ENCODE results near the gene LRIG3.
"Not testable (repeated sequence)": the region's sequence is repeated elsewhere in the genome, so short reads cannot be mapped to it uniquely, and the experiment has no call there.

The LRIG3 gene

GRCh38 chr12:58896278-58896677 is 24.0 kb downstream of the LRIG3 start:
- DNase-seq: no peak

DNA sequence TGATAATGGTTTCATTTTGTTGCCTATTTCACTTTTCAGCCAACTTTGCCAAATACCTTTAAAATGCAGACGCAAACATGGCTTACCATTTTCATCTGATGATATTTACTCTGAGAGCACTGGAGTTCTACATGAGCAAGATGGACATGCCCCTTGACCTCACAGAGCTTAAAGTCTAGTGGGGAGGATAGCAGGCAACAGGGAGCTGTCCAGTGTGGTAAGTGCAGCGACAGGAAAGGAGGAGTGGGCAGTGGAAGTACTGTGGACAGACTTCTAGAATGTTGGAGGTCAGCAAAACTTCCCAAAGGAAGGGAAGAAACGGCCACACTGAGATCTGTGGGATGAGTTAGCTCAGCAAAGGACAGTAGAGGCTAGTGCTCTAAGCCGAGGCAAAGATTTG is 25.3 kb downstream of the LRIG3 start:
- DNase-seq: no peak

DNA sequence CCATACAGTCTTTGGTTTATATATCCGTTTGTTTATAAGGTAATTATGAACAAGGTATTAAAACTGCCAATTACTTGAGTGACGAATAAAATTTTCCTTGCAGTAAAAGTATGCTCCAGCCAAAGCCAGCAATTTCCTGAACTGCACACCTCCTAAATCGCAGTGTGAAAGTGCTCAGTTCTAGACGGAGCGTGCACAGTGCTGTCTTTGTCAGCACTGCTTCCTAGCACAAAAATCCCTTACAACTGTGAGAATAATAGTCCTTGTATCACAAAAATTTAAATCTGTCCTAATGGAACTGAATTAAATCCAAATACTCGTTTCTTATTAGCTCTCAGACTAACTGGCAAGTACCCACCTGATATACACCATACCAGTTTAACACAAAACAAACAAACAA is 26.3 kb downstream of the LRIG3 start:
- no peak for DNase-seq

- no peak for DNase-seq
Measured at GRCh38 chr12:58893495-58893894, 26.8 kb downstream of the LRIG3 start.

GRCh38 chr12:58889557-58889956 is 30.7 kb downstream of the LRIG3 start:
- no peak for DNase-seq

DNA sequence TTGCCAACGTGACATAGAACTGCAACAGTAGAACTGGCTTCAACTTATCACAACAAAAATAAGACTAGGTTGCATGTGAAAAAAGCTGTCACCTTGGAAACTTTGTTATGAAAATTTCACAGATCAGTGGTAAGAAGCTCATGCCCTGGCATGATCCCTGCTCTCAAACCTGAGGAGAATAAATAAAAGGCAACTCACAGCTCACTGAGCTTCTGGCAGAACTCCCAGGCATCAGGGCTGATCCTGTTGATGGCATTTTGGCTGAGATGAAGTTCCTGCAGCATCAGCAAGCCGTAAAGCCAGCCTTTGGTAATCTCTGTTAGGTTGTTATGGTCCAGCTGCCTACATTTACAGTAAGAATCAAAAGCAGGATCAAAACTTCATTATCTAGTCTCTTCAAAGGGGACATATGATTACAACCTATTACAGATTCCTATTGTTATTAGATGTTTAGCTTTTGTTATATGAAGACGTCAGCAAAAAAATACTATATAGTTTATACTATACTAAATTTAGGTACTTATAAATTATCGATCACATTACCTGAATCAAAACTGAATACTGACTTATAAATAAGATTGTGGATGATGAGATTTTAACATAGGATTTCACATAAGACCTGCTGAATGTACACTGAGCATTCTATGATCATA is 32.0 kb downstream of the LRIG3 start:
- DNase-seq: no peak

- DNase-seq: no peak
Measured at GRCh38 chr12:58887068-58887467, 33.2 kb downstream of the LRIG3 start.

DNA sequence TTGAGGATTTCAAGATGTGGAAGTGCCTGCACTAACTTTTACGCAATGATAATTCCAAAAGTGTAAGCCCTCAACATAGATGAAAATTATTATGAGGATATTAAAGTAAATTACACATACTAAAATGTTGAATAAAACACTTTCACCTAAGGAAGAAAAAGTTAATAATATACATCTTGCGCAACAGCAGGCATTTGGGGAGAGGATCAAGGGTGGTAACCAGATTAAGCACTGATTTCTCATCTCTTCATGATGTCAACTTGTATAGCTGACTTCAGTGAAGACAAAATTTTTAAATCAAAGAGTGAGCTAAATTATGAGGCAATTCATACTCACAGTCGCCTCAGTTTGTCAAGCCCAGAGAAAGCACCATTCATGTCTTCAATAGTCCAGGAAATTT is 33.8 kb downstream of the LRIG3 start:
- no peak for DNase-seq

DNA sequence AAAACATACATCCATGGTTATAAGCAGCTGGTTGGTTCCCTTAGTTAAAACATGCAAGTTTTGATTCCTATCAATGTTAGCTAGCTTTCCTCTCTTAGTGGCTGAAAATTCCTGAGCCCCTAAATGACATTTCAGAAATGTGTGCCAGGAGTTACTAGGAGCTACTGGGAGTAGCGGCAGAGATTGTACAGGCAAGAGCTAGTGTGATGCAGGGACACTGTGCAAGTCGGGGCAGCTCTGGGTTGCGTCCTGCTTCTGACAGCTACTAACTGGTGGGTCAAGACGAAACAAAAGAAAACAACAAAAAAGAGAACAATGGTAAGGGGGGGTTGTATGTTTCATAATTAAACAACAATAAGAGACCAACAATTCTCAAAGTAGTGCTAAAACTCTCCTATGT is 35.4 kb downstream of the LRIG3 start:
- no peak for DNase-seq

DNA sequence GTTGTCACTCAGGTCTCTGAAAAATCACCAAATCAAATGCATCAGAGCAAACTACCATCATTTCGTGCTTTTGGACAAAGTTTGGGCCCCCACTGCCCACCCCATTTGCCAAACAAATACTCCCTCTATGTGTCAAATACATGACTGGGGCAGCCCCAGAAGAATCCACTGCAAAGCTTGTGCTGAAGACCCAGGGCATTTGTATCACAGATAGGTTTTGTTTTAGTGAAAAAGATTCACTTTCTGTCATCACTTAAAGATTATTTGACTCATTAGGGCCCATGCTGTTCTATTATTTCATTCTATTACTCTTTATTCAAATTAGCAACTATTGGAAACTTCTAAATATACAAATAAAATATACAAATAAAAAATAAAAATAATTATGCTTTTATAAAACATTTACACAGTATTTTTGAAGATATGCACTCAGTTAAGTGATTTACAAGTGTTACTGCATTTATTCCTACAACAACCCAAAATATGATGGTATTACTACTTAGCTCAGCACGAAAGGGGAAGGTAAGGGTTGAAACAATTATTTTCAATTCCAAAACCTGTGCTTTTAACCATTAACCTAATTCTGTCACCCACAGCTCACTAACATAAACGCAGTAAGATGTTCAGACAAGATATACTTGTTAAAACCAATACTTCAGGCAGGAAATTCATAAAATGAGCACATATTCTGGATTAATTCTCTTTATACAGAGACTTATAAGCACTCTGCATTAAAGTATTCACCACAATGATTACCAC is 36.5 kb downstream of the LRIG3 start:
- no peak for DNase-seq

DNA sequence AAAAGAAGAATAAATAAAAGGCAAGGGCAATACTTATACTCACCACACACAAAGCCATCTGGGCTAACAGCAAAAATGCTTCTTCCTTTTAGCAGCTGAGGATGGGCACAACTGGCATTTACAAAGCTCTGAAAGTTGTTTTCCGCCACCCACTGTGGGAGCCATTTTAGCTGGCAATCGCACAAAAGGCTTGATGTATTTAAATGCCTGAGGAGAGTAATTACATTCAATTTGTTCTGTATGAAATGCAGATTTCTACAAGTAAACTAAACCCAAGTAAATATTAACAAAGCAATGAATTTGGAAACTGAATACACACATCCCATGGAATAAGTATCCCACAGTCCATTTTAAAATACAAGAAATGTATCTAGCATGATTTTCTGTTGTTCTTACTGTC is 37.5 kb downstream of the LRIG3 start:
- no peak for DNase-seq

DNA sequence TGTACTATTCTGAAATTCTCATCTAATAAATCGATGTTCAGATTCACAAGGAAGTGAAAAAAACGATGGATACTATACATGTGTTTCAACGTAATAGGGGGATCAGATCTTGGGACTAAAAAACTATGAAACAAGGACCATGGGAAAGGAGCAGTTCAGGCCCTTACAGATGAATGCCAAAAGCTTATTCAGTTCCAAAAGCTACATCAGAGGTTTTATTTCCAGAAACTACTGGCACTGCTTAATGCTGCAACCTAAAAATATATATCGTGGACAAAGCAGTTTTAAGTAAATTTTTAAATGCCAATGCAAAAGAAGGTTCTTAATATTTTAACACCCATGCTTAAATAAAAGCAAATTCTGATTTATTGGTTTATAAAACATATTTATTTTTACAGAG is 38.5 kb downstream of the LRIG3 start:
- no peak for DNase-seq

GRCh38 chr12:58880639-58881038 is 39.7 kb downstream of the LRIG3 start:
- DNase-seq: no peak

- DNase-seq: no peak
Measured at GRCh38 chr12:58877243-58877743, 43.0 kb downstream of the LRIG3 start.

DNA sequence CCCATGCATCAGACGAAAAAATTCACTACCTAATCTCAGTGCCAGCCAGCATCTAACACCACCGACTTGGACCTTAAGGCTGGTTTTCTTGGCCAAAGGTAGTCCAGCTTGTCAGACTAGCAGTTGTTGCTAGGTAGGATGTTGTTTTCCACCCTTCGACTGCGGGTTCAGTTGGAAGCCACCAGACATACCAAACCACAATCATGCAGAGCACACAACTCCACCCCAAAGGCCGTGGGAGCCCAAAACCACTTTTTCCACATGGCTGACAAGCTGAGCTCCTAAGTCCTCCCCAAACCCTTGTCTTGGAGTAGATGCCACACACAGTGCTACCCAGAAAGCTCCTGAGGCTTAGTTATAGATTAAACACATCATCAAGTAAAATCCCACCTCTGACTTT is 46.8 kb downstream of the LRIG3 start:
- no peak for DNase-seq

DNA sequence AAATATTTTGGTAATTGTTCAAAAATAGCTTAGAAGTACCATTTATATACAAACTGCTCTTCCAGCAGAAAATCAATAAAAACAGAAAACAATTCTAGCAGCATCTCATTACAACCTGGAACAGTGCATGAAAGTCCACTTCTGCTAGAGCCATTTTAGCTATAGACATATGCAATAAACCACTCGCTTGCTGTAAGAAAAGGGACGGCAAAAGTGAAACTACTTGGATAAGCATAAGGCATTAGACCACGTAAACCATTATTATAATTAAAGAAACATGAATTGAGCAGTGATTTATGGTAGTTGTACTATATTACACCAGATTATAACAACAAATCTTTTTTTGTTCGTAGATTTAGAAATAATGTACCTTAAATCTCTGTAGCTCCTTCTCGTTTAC is 48.7 kb downstream of the LRIG3 start:
- no peak for DNase-seq

DNA sequence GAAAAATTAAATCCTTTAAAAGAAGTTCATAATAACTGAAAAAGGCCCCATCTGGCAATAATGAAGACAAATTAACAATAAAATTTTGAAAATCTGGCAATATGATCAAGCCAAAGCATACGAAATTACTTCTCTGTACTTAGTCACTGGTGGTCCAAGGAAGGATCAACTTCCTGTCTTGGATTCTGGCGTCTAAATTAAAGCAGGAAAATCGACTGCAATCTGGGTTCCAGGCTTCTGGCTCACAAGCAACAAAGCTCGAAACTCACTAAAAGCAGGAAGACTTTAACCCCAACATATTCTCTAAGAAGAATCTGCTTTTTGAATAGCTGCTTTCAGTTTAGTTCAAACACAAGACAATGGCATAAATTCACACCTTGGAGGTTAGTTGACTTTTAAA is 49.7 kb downstream of the LRIG3 start:
- DNase-seq: no peak

- DNase-seq: no peak
Measured at GRCh38 chr12:58860788-58861240, 59.5 kb downstream of the LRIG3 start.

DNA sequence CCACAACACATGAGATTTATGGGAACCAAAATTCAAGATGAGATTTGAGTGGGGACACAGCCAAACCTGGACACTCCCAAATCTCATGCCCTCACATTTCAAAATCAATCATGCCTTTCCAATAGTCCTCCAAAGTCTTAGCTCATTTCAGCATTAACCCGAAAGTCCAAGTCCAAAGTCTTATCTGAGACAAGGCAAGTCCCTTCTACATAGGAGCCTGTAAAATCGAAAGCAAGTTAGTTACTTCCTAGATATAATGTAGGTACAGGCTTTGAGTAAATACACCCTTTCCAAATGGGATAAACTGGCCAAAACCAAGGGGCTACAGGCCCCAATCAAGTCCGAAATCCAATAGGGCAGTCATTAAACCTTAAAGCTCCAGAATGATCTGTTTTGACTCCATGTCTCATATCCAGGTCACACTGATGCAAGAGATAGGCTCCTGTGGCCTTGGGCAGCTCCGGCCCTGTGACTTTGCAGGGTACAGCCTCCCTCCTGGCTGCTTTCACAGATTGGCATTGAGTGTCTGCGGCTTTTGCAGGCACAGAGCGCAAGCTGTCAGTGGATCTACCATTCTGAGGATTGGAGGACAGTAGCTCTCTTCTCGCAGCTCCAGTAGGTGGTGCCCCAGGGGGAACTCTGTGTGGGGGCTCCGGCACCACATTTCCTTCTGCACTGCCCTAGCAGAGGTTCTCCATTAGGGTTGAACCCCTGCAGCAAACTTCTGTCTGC is 60.1 kb downstream of the LRIG3 start:
- no peak for DNase-seq

DNA sequence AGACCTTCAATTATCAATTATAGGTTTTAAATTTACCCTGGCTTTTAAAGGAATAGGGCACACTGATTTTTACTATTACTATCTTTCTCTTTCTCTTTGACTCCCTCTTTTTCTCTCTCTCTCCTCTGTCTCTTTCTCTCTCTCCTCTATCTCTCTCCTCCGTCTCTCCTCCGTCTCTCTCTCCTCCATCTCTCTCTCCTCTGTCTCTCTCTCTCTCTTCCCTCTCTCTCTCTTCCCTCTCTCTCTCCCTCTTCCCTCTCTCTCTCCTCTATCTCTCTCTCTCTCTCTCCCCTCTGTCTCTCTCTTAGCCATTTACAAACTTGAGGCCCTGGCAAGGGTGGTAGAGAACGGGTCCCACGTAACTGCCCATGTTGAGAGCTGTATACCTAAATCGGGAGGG is 62.3 kb downstream of the LRIG3 start:
- DNase-seq: no peak

DNA sequence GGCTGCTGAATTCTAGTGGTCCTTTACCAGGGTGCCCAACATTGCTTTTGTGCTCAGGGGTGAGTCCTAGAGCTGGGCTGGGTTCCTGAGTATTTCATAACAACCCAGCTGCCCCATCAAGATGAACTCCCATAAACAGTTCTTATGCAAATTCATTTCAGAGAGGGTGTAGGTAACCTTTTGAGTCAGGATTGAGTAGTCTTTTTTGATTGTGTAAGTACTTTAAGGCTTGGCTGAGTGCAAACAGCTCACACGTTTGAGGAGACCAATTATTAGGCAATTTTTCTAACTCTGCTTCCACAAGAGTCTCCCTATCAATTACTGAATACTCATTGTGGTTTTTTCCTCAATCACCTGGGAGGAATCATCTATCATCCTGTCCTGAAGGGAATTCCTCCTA is 63.1 kb downstream of the LRIG3 start:
- not testable (repeated sequence) for DNase-seq

GRCh38 chr12:58855630-58856029 is 64.7 kb downstream of the LRIG3 start:
- not testable (repeated sequence) for DNase-seq

GRCh38 chr12:58850826-58851225 is 69.5 kb downstream of the LRIG3 start:
- DNase-seq: no peak

Measured in stimulated activated CD8-positive, alpha-beta memory T cell treated with anti-CD3 and anti-CD28 coated beads, Interleukin-4, amount 100 ng/mL, for 48 hours (primary cell).